HepG2 (cell line): Measurements from ENCODE around the gene TSC22D4. TPM values are rescaled to one million over a fixed set of nuclear protein-coding genes. Genes with fewer than 3 reads are reported as not detected.

Experiments
- ARID3A ChIP-seq: IDR thresholded peaks from 2 replicates; pipeline ENCODE4 v1.6.1; 2012; ENCODE audit warnings: low read depth, low read length, improper control_type of control experiment
- ATF2 ChIP-seq: sonication (generic); formaldehyde crosslinking; IDR thresholded peaks from 2 replicates; pipeline ENCODE4 v1.4.0; 2020; ENCODE audit warnings: missing genetic modification reagents
- BHLHE40 ChIP-seq: IDR thresholded peaks from 2 replicates; pipeline ENCODE4 v1.6.1; 2011; ENCODE audit warnings: low read length, improper control_type of control experiment
- FOXP1 ChIP-seq, 2 experiments: fragments of 450-650 bp in 1 of 2; IDR thresholded peaks; 2 replicates each; pipeline ENCODE4 v1.6.1; 2017 to 2018; ENCODE audit warnings: antibody characterized with exemption in 1 of 2
- HMGXB4 ChIP-seq, 2 experiments: sonication (generic) in 1 of 2; formaldehyde crosslinking in 1 of 2; IDR thresholded peaks; 2 replicates each; pipeline versions ENCODE4 v1.4.0 to v1.6.1; 2018 to 2020; ENCODE audit warnings: missing genetic modification reagents in 2 of 2, borderline replicate concordance in 1 of 2, low read depth in 1 of 2, mild to moderate bottlenecking in 1 of 2, missing biosample characterization in 1 of 2
- KAT8 ChIP-seq: IDR thresholded peaks from 2 replicates; pipeline ENCODE4 v1.6.1; 2016; ENCODE audit warnings: missing genetic modification reagents, missing compliant biosample characterization
- KLF16 ChIP-seq, 2 experiments: sonication (generic) in 1 of 2; formaldehyde crosslinking in 1 of 2; IDR thresholded peaks; 2 replicates each; pipeline versions ENCODE4 v1.6.1 to v1.8.0; 2016 to 2023; ENCODE audit warnings: missing genetic modification reagents in 2 of 2, missing compliant biosample characterization in 1 of 2
- KLF6 ChIP-seq: IDR thresholded peaks from 2 replicates; pipeline ENCODE4 v1.8.0; 2016; ENCODE audit warnings: missing biosample characterization, missing genetic modification reagents
- MYPOP ChIP-seq: sonication (generic); formaldehyde crosslinking; IDR thresholded peaks from 2 replicates; pipeline ENCODE4 v1.8.1; 2023; ENCODE audit warnings: mild to moderate bottlenecking, moderate library complexity, missing genetic modification reagents
- NR2F2 ChIP-seq: IDR thresholded peaks from 2 replicates; pipeline ENCODE4 v1.6.1; 2012; ENCODE audit warnings: low read depth, inconsistent platforms, borderline replicate concordance
- NR2F6 ChIP-seq, 2 experiments: IDR thresholded peaks; 2 replicates each; pipeline ENCODE4 v1.6.1; 2016; ENCODE audit warnings: antibody characterized with exemption in 1 of 2, mild to moderate bottlenecking in 1 of 2
- SAP130 ChIP-seq: IDR thresholded peaks from 2 replicates; pipeline ENCODE4 v1.6.1; 2016; ENCODE audit warnings: low read depth
- SMAD1 ChIP-seq: sonication (generic); formaldehyde crosslinking; IDR thresholded peaks from 2 replicates; pipeline ENCODE4 v1.4.0; 2020; ENCODE audit warnings: missing genetic modification reagents, low read depth, mild to moderate bottlenecking, borderline replicate concordance
- SP1 ChIP-seq, 2 experiments: fragments of 450-650 bp in 1 of 2; sonication (generic) in 1 of 2; formaldehyde crosslinking in 1 of 2; IDR thresholded peaks; 2 replicates each; pipeline versions ENCODE4 v1.4.0 to v1.6.1; 2016 to 2020; ENCODE audit warnings: missing genetic modification reagents in 1 of 2
- YEATS4 ChIP-seq: sonication (generic); formaldehyde crosslinking; IDR thresholded peaks from 2 replicates; pipeline ENCODE4 v1.4.0; 2020; ENCODE audit warnings: missing genetic modification reagents, borderline replicate concordance
- ZBTB26 ChIP-seq: IDR thresholded peaks from 2 replicates; pipeline ENCODE4 v1.6.1; 2016; ENCODE audit warnings: missing compliant biosample characterization, missing genetic modification reagents, borderline replicate concordance
- ZBTB7B ChIP-seq: sonication (generic); formaldehyde crosslinking; IDR thresholded peaks from 2 replicates; pipeline ENCODE4 v1.4.0; 2020; ENCODE audit warnings: missing genetic modification reagents
- ZNF430 ChIP-seq: sonication (generic); formaldehyde crosslinking; IDR thresholded peaks from 2 replicates; pipeline ENCODE4 v1.9.0; 2021; ENCODE audit warnings: mild to moderate bottlenecking, missing genetic modification reagents
- ZNF691 ChIP-seq: sonication (generic); formaldehyde crosslinking; IDR thresholded peaks from 2 replicates; pipeline ENCODE4 v1.4.0; 2020; ENCODE audit warnings: missing genetic modification reagents, low read depth, mild to moderate bottlenecking, borderline replicate concordance
- polyA plus RNA-seq, 8 experiments: library from polyadenylated mRNA; depleted of rRNA in 3 of 8; stranded (reverse) in 7 of 8; unstranded in 1 of 8; fragments of >200 nt; fragmentation: Illumina TruSeq in 4 of 8; extraction: Trizol in 4 of 8; gene quantifications; 2 replicates each; pipeline versions ENCODE4 v1.2.1 to v1.2.3, GENCODE V29; 2011 to 2016; ENCODE audit warnings: low read depth in 4 of 8, missing spikeins in 1 of 8, mixed read lengths in 1 of 8; ENCODE audit not compliant: insufficient read depth in 1 of 8
- total RNA-seq, 5 experiments: library from RNA; depleted of rRNA; stranded (reverse); fragments of >200 nt; fragmentation: Illumina TruSeq; extraction: Trizol; gene quantifications; 2 replicates each; pipeline ENCODE4 v1.2.3, GENCODE V29; 2016; ENCODE audit warnings: low read depth in 1 of 5

The TSC22D4 gene
- total and polyA plus RNA-seq, 2 of the 13 experiments (the other 11 are each of a cell fraction or from before 2014, with no cell fraction given): 7.7 to 8.7 TPM

GRCh38 chr7:100493476-100494264 lies 14.7 kb upstream of the TSC22D4 start (continued):
- no peak for TF ChIP-seq ARID3A
- peak; percentile 48; the same call in 1 of the 2 replicates for TF ChIP-seq ZNF430 (CRISPR knock-in tag)
- TF ChIP-seq KAT8 (CRISPR knock-in tag): no peak; the same call in 1 of the 2 replicates
- TF ChIP-seq ATF2 (CRISPR knock-in tag): no peak
- peak; percentile 52; the same call in 1 of the 2 replicates for TF ChIP-seq BHLHE40
- peak; percentile 52 for TF ChIP-seq SAP130 (CRISPR knock-in tag)
- no peak for TF ChIP-seq FOXP1 (IDR thresholded peaks at IDR 0.05)
- no peak for TF ChIP-seq FOXP1 (CRISPR knock-in tag; IDR thresholded peaks at IDR 0.05)
- TF ChIP-seq KLF6 (CRISPR knock-in tag): no peak
- 0 out of 2 replicates have a peak, but pooled peaks have one; percentile 25 for TF ChIP-seq ZNF691 (CRISPR knock-in tag)
- TF ChIP-seq NR2F6 (IDR thresholded peaks at IDR 0.05): no peak
- TF ChIP-seq NR2F6 (CRISPR knock-in tag; IDR thresholded peaks at IDR 0.05): peak; percentile 25; the same call in 1 of the 2 replicates
- TF ChIP-seq SP1 (IDR thresholded peaks at IDR 0.05): no peak
- 0 out of 2 replicates have a peak, but pooled peaks have one; percentile 23 for TF ChIP-seq SP1 (CRISPR knock-in tag; IDR thresholded peaks at IDR 0.05)
- peak; percentile 38; the same call in 1 of the 2 replicates for TF ChIP-seq YEATS4 (CRISPR knock-in tag)
- TF ChIP-seq SMAD1 (CRISPR knock-in tag): 0 out of 2 replicates have a peak, but pooled peaks have one; percentile 47
- peak in 1 of 2 experiments; percentile 78; a peak in 2 of 4 replicates for TF ChIP-seq KLF16 (CRISPR knock-in tag; IDR thresholded peaks at IDR 0.05)
- peak; percentile 36; the same call in 1 of the 2 replicates for TF ChIP-seq ZBTB26 (CRISPR knock-in tag)
- TF ChIP-seq MYPOP (CRISPR knock-in tag): peak; percentile 86; the same call in 1 of the 2 replicates
- TF ChIP-seq HMGXB4 (CRISPR knock-in tag; IDR thresholded peaks at IDR 0.05; ENCODE audit: borderline replicate concordance in 1 of 2, low read depth in 1 of 2): peak; percentile 18 to 71; a peak in 1 of 4 replicates
- peak; percentile 79 for TF ChIP-seq ZBTB7B
- no peak for TF ChIP-seq NR2F2
